GM19239 (cell line): Measurements from ENCODE around the gene SORBS2.

Experiments used
- DNase-seq: peaks from one replicate; pipeline ENCODE4 v3.0.0; 2011; ENCODE audit warnings: low spot score; ENCODE audit not compliant: insufficient read length
- FAIRE-seq: peaks from 2 replicates; lab custom pipeline; 2011; peaks lifted over from hg19 to GRCh38; lab: Jason Lieb, UNC

The SORBS2 gene

GRCh38 chr4:185743722-185744487 is 68.1 kb downstream of the SORBS2 start:
- no peak for FAIRE-seq
- no peak for DNase-seq

GRCh38 chr4:185742766-185743165 is 69.2 kb downstream of the SORBS2 start:
- no peak for FAIRE-seq
- no peak for DNase-seq

GRCh38 chr4:185741795-185742194 is 70.2 kb downstream of the SORBS2 start:
- DNase-seq (no peak), FAIRE-seq (no peak)

- peak; percentile 77 for FAIRE-seq
- no peak for DNase-seq
Observed at GRCh38 chr4:185740471-185740873, 71.5 kb downstream of the SORBS2 start.

- DNase-seq (no peak), FAIRE-seq (no peak)
Observed at GRCh38 chr4:185738820-185739219, 73.2 kb downstream of the SORBS2 start.

- no peak for DNase-seq
- FAIRE-seq: no peak
Observed at GRCh38 chr4:185738038-185738552, 73.9 kb downstream of the SORBS2 start.

GRCh38 chr4:185737489-185738037 is 74.4 kb downstream of the SORBS2 start:
- no peak for FAIRE-seq
- DNase-seq: no peak

- FAIRE-seq (no peak), DNase-seq (no peak)
Observed at GRCh38 chr4:185736882-185737281, 75.1 kb downstream of the SORBS2 start.

- FAIRE-seq (no peak), DNase-seq (no peak)
Observed at GRCh38 chr4:185735866-185736400, 76.1 kb downstream of the SORBS2 start.

GRCh38 chr4:185734930-185735329 is 77.1 kb downstream of the SORBS2 start:
- FAIRE-seq (no peak), DNase-seq (no peak)

GRCh38 chr4:185734214-185734613 is 77.8 kb downstream of the SORBS2 start:
- FAIRE-seq: no peak

GRCh38 chr4:185730849-185731608 is 81.0 kb downstream of the SORBS2 start:
- no peak for DNase-seq

More at GRCh38 chr4:185734214-185734613, 77.8 kb downstream of the SORBS2 start:
- no peak for DNase-seq

GRCh38 chr4:185730387-185730786 is 81.6 kb downstream of the SORBS2 start:
- DNase-seq (no peak), FAIRE-seq (peak; percentile 55)

More at GRCh38 chr4:185730849-185731608, 81.0 kb downstream of the SORBS2 start:
- peak; percentile 47 for FAIRE-seq

- FAIRE-seq: no peak
- no peak for DNase-seq
Observed at GRCh38 chr4:185729391-185729804, 82.6 kb downstream of the SORBS2 start.

- FAIRE-seq: no peak
- DNase-seq: no peak
Observed at GRCh38 chr4:185728893-185729292, 83.1 kb downstream of the SORBS2 start.

- FAIRE-seq: no peak
- no peak for DNase-seq
Observed at GRCh38 chr4:185726931-185727330, 85.1 kb downstream of the SORBS2 start.

- DNase-seq (no peak), FAIRE-seq (no peak)
Observed at GRCh38 chr4:185723631-185724260, 88.2 kb downstream of the SORBS2 start.

- FAIRE-seq: no peak
- DNase-seq: no peak
Observed at GRCh38 chr4:185722029-185722316, 90.0 kb downstream of the SORBS2 start.

GRCh38 chr4:185721190-185722028 is 90.6 kb downstream of the SORBS2 start:
- FAIRE-seq (no peak), DNase-seq (no peak)

- FAIRE-seq: no peak
- no peak for DNase-seq
Observed at GRCh38 chr4:185719500-185719858, 92.5 kb downstream of the SORBS2 start.
